Measurements from ENCODE around the gene TRAPPC14. TPM values are rescaled to one million over a fixed set of nuclear protein-coding genes. Genes with fewer than 3 reads are reported as not detected.
A peak's percentile ranks its signal among the peaks of the same experiment; 100 is the strongest.
"Not testable (repeated sequence)": the region's sequence is repeated elsewhere in the genome, so short reads cannot be mapped to it uniquely, and the experiment has no call there.

TRAPPC14 gene
- total and polyA plus RNA-seq, 2 experiments from 2014 or later: 14.2 to 25.0 TPM

- no peak for DNase-seq (ENCODE audit: low read depth in 1 of 2, low spot score in 1 of 2)
Observed at GRCh38 chr7:100195222-100195621, 36.7 kb upstream of the TRAPPC14 start.

GRCh38 chr7:100192969-100193368 is 34.4 kb upstream of the TRAPPC14 start:
- Histone ChIP-seq H3K9me3 (ENCODE audit: low read depth) (no peaks in the 10 kb centered on the region), H3K4me3 (no peak overlapping the region), H3K36me3 (no peaks in the 10 kb centered on the region), H3K27me3 (no peaks in the 10 kb centered on the region), H3K27ac (no peak overlapping the region), H3K4me1 (ENCODE audit: low read depth) (peaks cover 30% of the 10 kb centered on the region)
- no peak for TF ChIP-seq CTCF (IDR thresholded peaks at IDR 0.05; ENCODE audit: low read depth, low read length)
- DNase-seq (ENCODE audit: low read depth in 1 of 2, low spot score in 1 of 2): no peak

More at GRCh38 chr7:100195222-100195621, 36.7 kb upstream of the TRAPPC14 start:
- H3K27ac ChIP-seq: no peak overlapping the region
- no peaks in the 10 kb centered on the region for H3K27me3 ChIP-seq
- H3K9me3 ChIP-seq (ENCODE audit: low read depth): no peaks in the 10 kb centered on the region
- no peaks in the 10 kb centered on the region for H3K36me3 ChIP-seq
- H3K4me1 ChIP-seq (ENCODE audit: low read depth): peaks cover 23% of the 10 kb centered on the region
- TF ChIP-seq CTCF (IDR thresholded peaks at IDR 0.05; ENCODE audit: low read depth, low read length): no peak
- H3K4me3 ChIP-seq: no peak overlapping the region

GRCh38 chr7:100192281-100192862 is 33.8 kb upstream of the TRAPPC14 start:
- H3K4me1 ChIP-seq (ENCODE audit: low read depth): peaks cover 30% of the 10 kb centered on the region
- not testable (repeated sequence) for DNase-seq (ENCODE audit: low read depth in 1 of 2, low spot score in 1 of 2); H3K4me3 ChIP-seq; H3K9me3 ChIP-seq (ENCODE audit: low read depth); H3K36me3 ChIP-seq; H3K27ac ChIP-seq; H3K27me3 ChIP-seq

- H3K36me3 ChIP-seq: no peaks in the 10 kb centered on the region
- H3K27me3 ChIP-seq: no peaks in the 10 kb centered on the region
- no peaks in the 10 kb centered on the region for H3K9me3 ChIP-seq (ENCODE audit: low read depth)
- peak in 1 of 2 donors; percentile 67 for DNase-seq (ENCODE audit: low read depth in 1 of 2, low spot score in 1 of 2)
- H3K4me1 ChIP-seq (ENCODE audit: low read depth): peaks cover 30% of the 10 kb centered on the region
- H3K27ac ChIP-seq: no peak overlapping the region
- no peak overlapping the region for H3K4me3 ChIP-seq
- no peak for TF ChIP-seq CTCF (IDR thresholded peaks at IDR 0.05; ENCODE audit: low read depth, low read length)
Observed at GRCh38 chr7:100191775-100192174, 33.3 kb upstream of the TRAPPC14 start.

GRCh38 chr7:100190048-100190711 is 31.7 kb upstream of the TRAPPC14 start:
- Histone ChIP-seq H3K27me3 (no peaks in the 10 kb centered on the region), H3K36me3 (no peaks in the 10 kb centered on the region), H3K9me3 (ENCODE audit: low read depth) (no peaks in the 10 kb centered on the region), H3K4me1 (ENCODE audit: low read depth) (peaks cover 30% of the 10 kb centered on the region), H3K27ac (peak overlapping the region; percentile 73), H3K4me3 (no peak overlapping the region)
- TF ChIP-seq CTCF (IDR thresholded peaks at IDR 0.05; ENCODE audit: low read depth, low read length): peak; percentile 49
- peak; percentile 37 to 65 for DNase-seq (ENCODE audit: low read depth in 1 of 2, low spot score in 1 of 2)

- Histone ChIP-seq H3K27ac (peak overlapping the region; percentile 73), H3K9me3 (ENCODE audit: low read depth) (no peaks in the 10 kb centered on the region), H3K36me3 (no peaks in the 10 kb centered on the region), H3K27me3 (no peaks in the 10 kb centered on the region), H3K4me1 (ENCODE audit: low read depth) (peaks cover 30% of the 10 kb centered on the region), H3K4me3 (no peak overlapping the region)
- no peak for TF ChIP-seq CTCF (IDR thresholded peaks at IDR 0.05; ENCODE audit: low read depth, low read length)
- no peak for DNase-seq (ENCODE audit: low read depth in 1 of 2, low spot score in 1 of 2)
Observed at GRCh38 chr7:100189061-100189460, 30.5 kb upstream of the TRAPPC14 start.
